Measurements from ENCODE around the gene NGB. TPM values are rescaled to one million over a fixed set of nuclear protein-coding genes. Genes with fewer than 3 reads are reported as not detected.

NGB gene
- polyA plus RNA-seq, 3 donors: not detected

GRCh38 chr14:77316195-77316505 is 45.1 kb upstream of the NGB start:
- intact Hi-C loops (cut with micrococcal nuclease): loop anchor here (5.0 kb wide), 2 partner anchors 164 to 219 kb away; partner anchors contain the start of gene CIPC (in 1 of the 2)
- H3K36me3 ChIP-seq (replicated peaks in 1 of 2; ENCODE audit: control insufficient read depth in 1 of 2, insufficient read depth in 2 of 2, low read length in 2 of 2): no peaks in the 10 kb centered on the region
- H3K4me3 ChIP-seq (replicated peaks in 1 of 3; ENCODE audit: low read depth in 2 of 3, low read length in 3 of 3): no peak overlapping the region
- no peaks in the 10 kb centered on the region for H4K20me1 ChIP-seq (ENCODE audit: insufficient read depth, low read length)
- WGBS (ENCODE audit: insufficient coverage): no CpG with 5 or more reads among the region's 1 CpG
- no peak overlapping the region for H3K4me2 ChIP-seq (replicated peaks; ENCODE audit: extremely low read depth, low read length, poor library complexity, severe bottlenecking)
- H3K27me3 ChIP-seq (ENCODE audit: control insufficient read depth in 2 of 2, insufficient read depth in 2 of 2, low read length in 2 of 2): no peaks in the 10 kb centered on the region
- H3K27ac ChIP-seq (ENCODE audit: low read depth in 1 of 2, low read length in 2 of 2): no peak overlapping the region
- H3K9me3 Mint-ChIP-seq: no peaks in the 10 kb centered on the region
- no peak overlapping the region for H2AFZ ChIP-seq (ENCODE audit: insufficient read depth, low read depth, low read length, poor library complexity, severe bottlenecking)
- peak overlapping the region in 1 of 7 donors; percentile 18 for H3K27ac Mint-ChIP-seq
- H3K79me2 ChIP-seq (ENCODE audit: insufficient read depth, low read length): peaks cover 4% of the 10 kb centered on the region
- DNase-seq: no peak
- peaks cover 12% of the 10 kb centered on the region for H3K4me1 Mint-ChIP-seq
- no peaks in the 10 kb centered on the region for H3K36me3 Mint-ChIP-seq
- H3K4me1 ChIP-seq (ENCODE audit: control insufficient read depth in 1 of 2, insufficient read depth in 2 of 2, low read length in 2 of 2): peaks cover 7 to 18% of the 10 kb centered on the region in 2 donors
- no peak overlapping the region for H3K9ac ChIP-seq (ENCODE audit: insufficient read depth, low read length, poor library complexity, severe bottlenecking)
- H3K9me3 ChIP-seq (replicated peaks in 1 of 2; ENCODE audit: control insufficient read depth in 1 of 2, insufficient read depth in 1 of 2, low read length in 2 of 2): no peaks in the 10 kb centered on the region
- no peaks in the 10 kb centered on the region for H3K27me3 Mint-ChIP-seq (ENCODE audit: low read depth in 3 of 3)
- no peak overlapping the region for H3K4me3 Mint-ChIP-seq
- peak; percentile 34 for TF ChIP-seq CTCF (IDR thresholded peaks at IDR 0.05)

GRCh38 chr14:77314539-77315457 is 43.8 kb upstream of the NGB start:
- H3K4me2 ChIP-seq (replicated peaks; ENCODE audit: extremely low read depth, low read length, poor library complexity, severe bottlenecking): no peak overlapping the region
- intact Hi-C loops (cut with micrococcal nuclease): loop anchor here (5.0 kb wide), 2 partner anchors 162 to 217 kb away; partner anchors contain the start of gene CIPC (in 1 of the 2)
- Mint-ChIP-seq H3K9me3 (peaks cover 0 to 5% (median 0%) of the 10 kb centered on the region in 7 donors), H3K27me3 (ENCODE audit: low read depth in 3 of 3) (no peaks in the 10 kb centered on the region), H3K4me1 (peaks cover 13% of the 10 kb centered on the region), H3K4me3 (no peak overlapping the region), H3K27ac (no peak overlapping the region), H3K36me3 (peaks cover 0 to 2% of the 10 kb centered on the region in 2 donors)
- 90% methylated on average over 4 of the region's 10 CpGs for WGBS (ENCODE audit: insufficient coverage)
- H3K79me2 ChIP-seq (ENCODE audit: insufficient read depth, low read length): peaks cover 4% of the 10 kb centered on the region
- TF ChIP-seq CTCF (IDR thresholded peaks at IDR 0.05): no peak
- H3K9me3 ChIP-seq (replicated peaks in 1 of 2; ENCODE audit: control insufficient read depth in 1 of 2, insufficient read depth in 1 of 2, low read length in 2 of 2): no peaks in the 10 kb centered on the region
- no peak overlapping the region for H3K9ac ChIP-seq (ENCODE audit: insufficient read depth, low read length, poor library complexity, severe bottlenecking)
- H2AFZ ChIP-seq (ENCODE audit: insufficient read depth, low read depth, low read length, poor library complexity, severe bottlenecking): no peak overlapping the region
- H3K4me1 ChIP-seq (ENCODE audit: control insufficient read depth in 1 of 2, insufficient read depth in 2 of 2, low read length in 2 of 2): peaks cover 6 to 12% of the 10 kb centered on the region in 2 donors
- H3K27ac ChIP-seq (ENCODE audit: low read depth in 1 of 2, low read length in 2 of 2): no peak overlapping the region
- H3K4me3 ChIP-seq (replicated peaks in 1 of 3; ENCODE audit: low read depth in 2 of 3, low read length in 3 of 3): no peak overlapping the region
- no peaks in the 10 kb centered on the region for H4K20me1 ChIP-seq (ENCODE audit: insufficient read depth, low read length)
- no peaks in the 10 kb centered on the region for H3K27me3 ChIP-seq (ENCODE audit: control insufficient read depth in 2 of 2, insufficient read depth in 2 of 2, low read length in 2 of 2)
- DNase-seq: no peak
- H3K36me3 ChIP-seq (replicated peaks in 1 of 2; ENCODE audit: control insufficient read depth in 1 of 2, insufficient read depth in 2 of 2, low read length in 2 of 2): no peaks in the 10 kb centered on the region
